Amygdala (tissue), 56 donors: Measurements from ENCODE around the gene SUPT6H.
A peak's percentile ranks its signal among the peaks of the same experiment; 100 is the strongest.

ENCODE experiments used
- DNase-seq, 56 donors: peaks; one replicate each; lab custom pipeline; 2025; lab: John Stamatoyannopoulos, UW

Gene SUPT6H

GRCh38 chr17:28700278-28700677, 38.3 kb downstream of the SUPT6H start:
- DNase-seq, result no peak

- DNase-seq, result no peak
Measured at GRCh38 chr17:28700830-28701492, 39.0 kb downstream of the SUPT6H start.

DNA sequence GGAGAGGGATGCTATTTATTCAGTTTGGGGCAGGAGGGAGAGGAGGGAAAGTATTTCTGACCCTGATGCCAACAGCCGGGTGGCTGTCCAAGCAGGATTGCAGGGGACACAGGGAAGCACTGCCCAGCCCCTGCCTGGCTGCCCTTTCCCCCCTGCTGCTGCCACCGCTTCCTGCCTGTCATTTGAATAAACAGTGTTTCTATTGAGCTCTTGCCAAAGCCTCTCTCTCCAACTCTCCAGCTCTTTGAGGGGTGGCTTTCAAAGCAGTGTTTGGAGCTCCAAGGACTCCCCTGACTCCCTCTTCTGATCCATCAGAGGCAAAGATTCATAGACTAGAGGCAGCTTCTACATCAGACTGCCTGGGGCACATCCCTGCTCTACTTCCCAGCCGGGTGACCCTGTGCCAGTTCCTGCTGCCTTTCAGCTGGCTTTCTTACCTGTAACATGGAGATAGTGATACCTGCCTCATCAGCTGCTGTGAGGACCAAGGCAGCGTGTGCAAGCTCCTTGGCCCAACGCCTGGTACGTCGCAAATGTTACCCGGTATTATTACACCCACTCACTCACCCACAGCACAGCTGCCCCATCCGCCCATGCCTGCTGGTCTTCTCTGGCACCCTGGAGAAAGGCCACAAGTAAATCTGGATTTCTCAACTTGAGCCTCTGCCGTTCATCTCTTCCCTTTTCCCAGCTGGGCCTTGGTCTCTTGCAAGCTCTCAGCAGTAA, 40.2 kb downstream of the SUPT6H start:
- peak in 48 of 56 donors; percentile 21 to 80 (median 50) for DNase-seq

GRCh38 chr17:28702752-28703150, 40.7 kb downstream of the SUPT6H start:
- DNase-seq, result peak in 4 of 56 donors; percentile 19 to 54 (median 42)

- no peak for DNase-seq
Measured at GRCh38 chr17:28703552-28704218, 41.7 kb downstream of the SUPT6H start.

DNA sequence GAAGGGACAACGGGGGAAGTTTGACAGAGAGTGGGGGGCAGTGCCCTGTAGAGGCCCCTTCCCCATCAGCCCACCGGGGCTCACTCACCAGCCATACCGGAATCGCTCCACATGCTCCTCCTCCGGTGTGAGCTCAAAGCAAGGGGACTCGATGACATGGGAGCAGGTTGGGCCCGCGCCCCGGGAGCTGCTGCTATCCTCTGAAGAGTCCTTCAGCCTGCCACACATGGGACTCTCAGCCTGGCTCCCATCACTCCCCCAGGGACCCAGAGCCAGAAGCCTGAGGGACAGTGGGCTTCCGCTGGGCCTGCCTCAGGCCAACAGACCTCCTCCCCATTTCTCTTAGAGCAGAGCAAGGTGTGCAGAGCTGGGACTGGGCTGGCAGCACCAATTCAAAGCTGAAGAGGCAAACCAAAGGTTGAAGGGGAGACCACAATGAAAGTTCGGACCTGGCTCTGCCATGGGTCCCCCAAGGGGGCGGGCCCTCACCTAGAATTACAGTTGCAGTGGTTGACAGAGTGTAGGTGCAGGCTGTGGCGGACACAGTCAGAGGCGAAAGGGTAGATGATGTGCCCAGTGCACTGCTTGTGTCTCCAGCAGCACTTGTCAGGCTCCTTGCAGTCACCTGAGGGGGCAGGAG, 42.3 kb downstream of the SUPT6H start:
- no peak for DNase-seq

DNA sequence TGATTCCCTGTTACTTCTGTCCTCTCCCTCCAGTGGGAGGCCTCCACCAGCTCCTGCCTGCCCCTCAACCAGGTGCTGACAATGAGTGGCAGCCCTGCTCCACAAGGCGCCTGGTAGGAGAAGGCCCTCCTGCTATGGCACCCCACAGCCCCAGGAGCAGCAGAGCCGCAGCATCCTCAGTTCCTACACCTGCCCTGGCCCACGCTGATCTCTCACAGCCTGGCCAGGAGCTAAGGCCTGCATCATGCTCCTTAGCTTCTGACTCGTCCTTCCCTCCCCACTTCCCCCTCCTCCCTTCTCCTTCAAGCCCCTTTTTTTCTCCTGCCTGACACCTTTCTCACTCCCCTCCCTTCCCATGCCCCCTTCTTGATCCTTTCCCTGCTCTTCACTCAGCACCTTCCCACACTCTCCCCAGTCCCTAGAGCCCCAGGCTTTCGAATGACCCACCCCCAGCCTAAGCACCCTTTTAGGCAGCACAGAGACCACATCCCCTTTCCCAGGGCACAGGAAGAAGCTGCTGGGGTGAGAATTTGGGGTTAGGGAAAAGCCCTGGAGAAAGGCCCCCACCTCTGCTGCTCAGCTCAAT, 43.2 kb downstream of the SUPT6H start:
- no peak for DNase-seq

GRCh38 chr17:28705728-28706334, 43.8 kb downstream of the SUPT6H start:
- DNase-seq, result no peak

DNA sequence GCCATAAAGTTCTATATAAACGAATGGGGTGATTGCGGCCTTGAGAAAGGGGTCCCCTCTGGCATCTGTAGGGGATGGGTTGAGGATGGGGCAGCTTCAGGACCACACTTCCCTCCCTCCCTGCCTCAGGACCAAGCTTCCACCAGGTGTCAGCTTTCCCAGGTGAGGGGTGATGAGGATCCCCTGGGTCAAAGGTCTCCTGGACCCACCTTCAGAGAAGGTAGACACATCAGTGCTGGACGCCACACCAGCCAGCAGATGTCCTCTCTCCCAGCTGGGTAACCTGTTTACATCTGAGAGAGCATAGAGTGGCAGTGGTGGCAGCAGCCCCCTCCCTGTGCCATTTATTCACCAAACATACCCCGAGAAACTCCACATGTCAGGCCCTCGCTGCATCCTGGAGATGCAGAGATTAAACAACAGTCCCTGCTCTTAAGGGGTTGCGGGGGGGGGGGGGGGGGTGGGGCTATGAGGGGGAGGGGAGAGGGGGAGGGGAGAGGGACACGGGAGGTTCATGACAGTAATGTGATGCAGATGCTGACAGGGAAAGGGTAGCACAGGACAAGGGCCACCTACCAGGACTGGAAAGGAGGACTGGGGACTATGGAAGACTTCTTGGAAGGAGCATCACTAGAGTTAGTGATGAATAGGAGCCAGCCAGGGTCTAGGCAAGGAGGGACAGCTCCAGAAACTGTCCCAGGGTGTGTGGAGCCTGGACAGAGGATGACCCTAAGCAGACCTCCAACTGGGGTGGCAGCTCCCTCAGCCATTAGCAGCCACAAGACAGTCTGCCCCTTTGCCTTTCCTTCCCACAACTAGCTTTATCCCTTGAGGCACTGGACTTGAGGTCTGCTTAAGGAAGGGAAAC, 44.7 kb downstream of the SUPT6H start:
- no peak for DNase-seq

GRCh38 chr17:28707339-28707720, 45.3 kb downstream of the SUPT6H start:
- no peak for DNase-seq

- DNase-seq, result peak in 54 of 56 donors; percentile 34 to 93 (median 81)
Measured at GRCh38 chr17:28710861-28711722, 49.1 kb downstream of the SUPT6H start.

- no peak for DNase-seq
Measured at GRCh38 chr17:28711723-28712031, 49.7 kb downstream of the SUPT6H start, which contains the start of gene PROCA1. Gene PROCA1 (minus strand): TSS chr17:28711888. CDS start chr17:28711660, 228 bp downstream.

DNA sequence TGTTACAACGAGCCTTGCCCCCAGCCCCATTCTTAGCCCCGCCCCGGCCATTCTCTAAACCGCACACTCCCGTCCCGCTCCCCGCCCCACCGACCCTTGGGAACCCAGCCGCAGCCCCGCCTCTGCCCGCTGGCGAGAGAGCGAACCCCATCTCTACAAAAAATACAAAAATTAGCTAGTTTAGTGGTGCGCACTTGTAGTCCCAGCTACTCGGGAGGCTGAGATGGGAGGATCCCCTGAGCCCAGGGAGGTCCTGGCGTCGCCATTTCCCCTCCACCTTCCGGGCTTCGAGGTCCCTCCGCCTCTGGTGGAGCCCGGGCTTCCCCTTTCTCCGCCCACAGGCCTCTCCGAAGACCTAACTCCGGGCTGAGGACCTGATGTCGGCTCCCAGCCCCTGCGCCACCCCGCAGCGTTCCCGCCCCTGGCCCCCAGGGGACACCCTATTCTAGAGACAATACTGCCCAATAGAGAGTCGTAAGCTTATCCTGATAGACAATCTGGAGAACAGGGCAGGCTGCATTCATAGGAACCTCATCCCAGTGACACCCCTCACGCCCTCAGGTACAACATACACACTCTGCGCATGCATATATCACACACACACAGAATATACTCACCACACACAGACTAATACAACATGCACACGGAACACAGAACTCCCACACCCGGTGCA, 50.2 kb downstream of the SUPT6H start:
- peak in 3 of 56 donors; percentile 22 to 31 (median 24) for DNase-seq

DNA sequence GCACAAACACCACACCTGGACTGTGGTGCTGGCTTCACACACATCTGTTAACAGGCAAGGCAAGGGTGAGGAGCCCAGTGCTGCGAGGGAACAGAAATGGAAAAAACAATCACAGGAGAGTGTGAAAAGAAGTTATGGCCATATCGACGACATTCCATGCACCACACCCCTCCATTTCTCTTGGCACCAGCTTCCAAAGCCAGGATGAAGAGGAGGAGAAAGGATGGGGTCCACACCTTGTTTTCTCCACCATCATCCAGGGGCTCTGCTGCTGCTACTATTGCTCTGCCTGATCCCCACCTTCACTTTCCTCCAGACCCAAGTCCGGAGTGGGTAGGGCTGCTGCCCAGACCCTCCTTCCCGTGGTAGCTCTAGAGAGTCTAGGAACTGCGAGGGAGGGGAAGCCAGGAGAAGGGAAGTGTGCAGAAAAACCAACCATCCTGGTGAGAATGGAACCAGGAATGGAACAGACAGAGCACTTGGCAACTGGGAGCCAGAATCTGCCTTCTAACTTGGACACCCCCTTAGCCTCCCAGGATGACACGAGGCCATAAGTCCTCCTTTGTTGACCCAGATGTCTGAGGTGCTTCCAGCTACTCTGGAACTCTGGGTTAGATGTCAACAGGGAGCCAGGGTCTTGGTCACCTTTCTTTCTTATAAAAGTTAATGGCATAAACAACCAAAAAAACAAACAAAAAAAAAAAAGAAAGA, 50.9 kb downstream of the SUPT6H start:
- no peak for DNase-seq

DNA sequence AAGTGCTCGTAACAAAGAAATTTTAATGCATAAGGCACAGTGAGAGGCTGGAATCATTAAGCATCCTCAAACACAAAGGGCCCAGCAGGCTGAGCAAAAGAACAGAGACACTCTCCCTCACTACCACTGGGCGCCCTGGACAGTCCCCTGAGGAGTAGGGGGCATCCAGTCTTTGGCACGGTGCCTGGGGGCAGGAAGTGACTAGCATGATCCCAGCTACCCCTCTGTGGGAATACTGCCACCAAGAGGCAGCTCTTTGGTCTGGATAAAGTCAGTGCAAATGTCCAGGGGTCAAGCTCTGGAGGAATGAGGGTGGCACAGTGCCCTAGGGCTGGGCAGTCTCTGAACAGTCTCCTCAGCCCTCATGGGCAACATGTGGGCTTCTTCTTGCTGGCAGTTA, 52.3 kb downstream of the SUPT6H start:
- no peak for DNase-seq

DNA sequence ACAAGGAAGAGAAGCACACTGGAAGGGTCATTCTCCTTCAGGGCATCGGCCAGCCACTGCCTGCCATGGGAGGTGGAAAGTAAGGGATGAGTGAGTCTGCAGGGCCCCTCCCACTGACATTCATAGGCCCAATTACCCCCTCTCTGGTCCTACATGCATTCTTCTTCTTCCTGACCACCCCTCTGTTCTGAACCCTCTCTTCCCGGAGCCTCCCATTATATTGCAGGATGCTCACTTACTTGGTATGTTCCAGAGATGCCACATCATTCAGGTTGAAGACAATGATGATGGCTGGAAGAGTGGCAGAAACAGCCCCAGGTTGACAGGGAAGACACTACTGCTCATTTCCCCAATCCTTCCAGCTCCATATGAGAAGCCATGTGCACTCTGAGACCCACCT, 53.2 kb downstream of the SUPT6H start:
- no peak for DNase-seq
